Activated CD4-positive, CD25-positive, alpha-beta regulatory T cell treated with anti-CD3 and anti-CD28 coated beads, Interleukin-2, amount 50 U/mL, for 72 hours (primary cell): ENCODE measurements around the gene NEO1.

Experiments
- DNase-seq: peaks from one replicate; pipeline ENCODE4 v3.0.0; 2021

NEO1 gene

GRCh38 chr15:73320619-73321180 is 268.4 kb downstream of the NEO1 start:
- DNase-seq, result no peak

DNA sequence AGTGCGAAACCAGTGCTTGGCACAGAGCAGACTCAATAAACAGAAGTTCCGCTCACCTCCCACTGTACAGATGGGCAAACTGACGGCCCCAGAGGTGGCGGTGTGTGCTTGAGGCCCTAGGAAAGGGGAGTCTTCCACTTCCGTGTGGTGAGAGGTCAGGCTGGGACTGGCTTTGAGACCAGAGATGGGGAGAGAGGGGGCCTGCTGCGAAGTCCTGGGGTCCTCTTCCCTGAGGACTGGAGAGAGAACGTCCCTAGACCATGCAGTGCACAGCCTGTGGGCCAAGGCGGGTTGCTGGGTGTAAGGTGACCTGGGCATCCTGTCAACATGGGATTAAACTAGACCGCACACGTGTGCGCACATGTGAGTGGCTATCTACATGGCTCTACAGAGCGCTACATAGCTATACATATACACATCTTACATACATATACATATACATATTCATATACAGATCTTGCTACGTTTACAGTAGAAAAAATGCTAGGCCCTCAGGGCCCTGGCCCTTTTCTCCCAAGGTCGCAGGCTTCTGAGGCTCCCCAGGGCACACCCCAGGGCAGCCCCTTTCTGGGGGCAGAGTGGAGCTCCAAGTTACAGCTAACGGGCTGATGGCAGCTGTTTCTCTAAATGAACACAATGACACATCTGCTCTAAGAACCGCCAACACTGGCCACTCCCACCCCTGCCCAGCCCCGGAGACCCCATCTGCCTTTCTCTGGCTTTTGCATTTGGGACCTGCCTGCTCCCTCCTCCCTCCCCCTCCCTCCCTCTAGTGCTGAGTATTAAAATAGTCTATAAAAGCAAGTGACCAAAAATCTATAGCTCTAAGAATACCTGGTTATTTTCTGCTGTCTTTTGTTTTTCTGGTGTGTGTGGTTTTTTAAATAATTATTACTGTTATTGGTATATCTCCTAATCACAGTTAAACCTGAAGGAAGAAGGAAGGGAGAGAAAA is 269.5 kb downstream of the NEO1 start:
- no peak for DNase-seq

GRCh38 chr15:73322665-73323373 is 270.6 kb downstream of the NEO1 start:
- DNase-seq, result no peak

- no peak for DNase-seq
These were observed 271.2 kb downstream of the NEO1 start for GRCh38 chr15:73323374-73323955.

DNA sequence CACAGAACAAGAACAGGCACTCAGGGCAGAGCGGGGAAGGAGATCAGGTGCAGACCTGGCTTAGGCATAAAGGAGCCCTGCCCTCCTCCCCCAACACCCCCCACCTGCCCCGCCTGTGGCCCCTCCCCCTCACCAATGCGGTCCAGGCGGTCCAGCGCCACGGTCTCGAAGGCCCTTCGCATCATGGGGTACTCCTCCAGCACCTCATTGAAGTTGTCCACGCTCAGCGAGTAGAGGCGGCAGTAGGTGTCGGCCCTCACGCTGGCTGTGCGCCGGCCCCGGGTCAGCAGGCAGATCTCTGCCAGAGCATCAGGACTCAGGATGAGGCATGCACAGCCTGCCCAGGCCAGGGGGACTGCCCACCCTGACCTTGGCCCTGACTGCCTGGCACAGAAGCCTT is 271.7 kb downstream of the NEO1 start:
- no peak for DNase-seq

DNA sequence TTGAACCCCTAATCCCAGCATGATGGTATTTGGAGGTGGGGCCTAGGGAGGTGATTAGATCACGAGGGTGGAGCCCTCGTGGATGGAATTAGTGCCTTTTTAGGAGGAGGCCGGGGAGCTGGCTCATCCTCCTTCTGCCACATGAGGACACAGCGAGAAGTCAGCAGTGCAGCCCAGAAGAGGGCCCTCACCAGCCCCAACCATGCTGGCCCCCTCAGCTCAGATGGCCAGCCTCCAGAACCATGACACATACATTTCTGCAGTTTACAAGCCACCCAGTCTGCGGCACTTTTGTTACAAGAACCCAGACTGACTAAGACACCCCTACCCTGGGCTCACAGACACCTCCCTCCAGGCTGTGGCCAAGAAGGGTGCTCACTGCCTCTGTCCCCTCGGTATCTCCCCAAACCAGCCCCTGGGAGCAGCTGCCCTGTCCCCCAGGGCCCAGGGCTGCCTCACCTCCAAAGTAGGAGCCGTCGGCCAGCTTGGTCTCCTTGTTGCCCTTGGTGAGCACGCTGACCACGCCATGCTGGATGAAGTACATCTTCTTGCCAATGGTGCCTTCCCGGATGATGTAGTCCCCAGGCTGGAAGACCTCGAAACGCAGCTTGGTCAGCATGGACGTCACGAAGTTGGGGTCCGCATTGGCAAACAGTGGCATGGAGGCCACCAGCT is 272.4 kb downstream of the NEO1 start:
- no peak for DNase-seq

- DNase-seq, result no peak
These were observed 273.1 kb downstream of the NEO1 start for GRCh38 chr15:73325191-73325861.

- no peak for DNase-seq
These were observed 273.9 kb downstream of the NEO1 start for GRCh38 chr15:73326157-73326556.

DNA sequence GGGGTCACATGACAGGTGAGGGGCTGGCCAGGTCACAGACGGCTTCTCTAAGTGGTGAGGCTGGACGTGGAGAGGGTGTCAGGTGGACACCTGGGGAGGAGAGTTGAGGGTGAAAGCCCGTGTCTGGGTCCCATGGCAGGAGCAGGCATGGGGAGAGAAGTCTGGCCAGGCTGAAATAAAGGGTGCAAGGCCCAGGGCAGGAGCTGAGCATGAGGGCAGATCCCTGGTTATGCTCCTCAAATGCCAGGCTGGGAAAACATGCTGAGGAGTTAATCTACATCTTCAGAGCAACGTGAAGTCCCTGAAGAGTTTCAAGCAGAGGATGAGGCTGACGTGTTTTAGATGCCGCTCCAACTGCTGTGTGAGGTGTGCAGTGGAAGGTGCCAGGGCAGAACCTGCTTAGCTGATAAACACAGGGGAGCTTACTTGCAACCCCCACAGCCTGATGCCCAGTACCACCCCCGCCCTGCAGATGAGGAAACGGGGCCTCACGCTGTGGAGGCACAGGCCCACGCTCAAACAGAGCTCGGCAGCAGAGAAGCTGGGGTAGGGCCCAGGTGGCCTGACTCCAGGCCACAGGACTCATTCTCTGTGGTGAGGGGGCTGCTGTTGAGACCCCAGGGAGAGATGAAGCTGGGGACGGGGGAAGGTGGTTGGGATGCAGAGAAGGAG is 276.0 kb downstream of the NEO1 start:
- no peak for DNase-seq

- DNase-seq, result no peak
These were observed 276.7 kb downstream of the NEO1 start for GRCh38 chr15:73328981-73329380.

- no peak for DNase-seq
These were observed 277.4 kb downstream of the NEO1 start for GRCh38 chr15:73329501-73330200.

- DNase-seq, result no peak
These were observed 278.2 kb downstream of the NEO1 start for GRCh38 chr15:73330206-73331051.

- DNase-seq, result no peak
These were observed 279.2 kb downstream of the NEO1 start for GRCh38 chr15:73331501-73331900.

- no peak for DNase-seq
These were observed 280.0 kb downstream of the NEO1 start for GRCh38 chr15:73331991-73332925.

GRCh38 chr15:73333001-73333400 is 280.7 kb downstream of the NEO1 start:
- DNase-seq, result no peak

DNA sequence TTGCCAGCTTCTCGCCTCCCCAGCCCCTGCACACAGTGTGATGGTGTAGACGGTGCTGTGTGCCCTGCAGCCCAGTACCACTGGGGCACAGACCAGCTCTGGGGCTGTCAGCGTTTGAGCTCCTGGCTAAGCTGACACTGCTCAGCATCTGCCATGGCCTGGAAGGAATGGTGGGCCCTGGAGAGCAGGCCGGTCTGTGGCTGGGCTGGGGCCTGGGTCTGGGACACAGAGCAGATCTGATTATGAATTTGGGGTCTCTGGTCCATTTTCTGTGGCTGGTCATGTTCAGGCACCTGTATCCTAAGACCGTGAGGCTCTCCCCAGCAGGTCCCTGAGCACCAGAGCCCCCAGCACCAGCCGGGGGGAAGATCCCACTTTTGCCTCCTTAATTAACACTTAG is 281.8 kb downstream of the NEO1 start:
- no peak for DNase-seq

DNA sequence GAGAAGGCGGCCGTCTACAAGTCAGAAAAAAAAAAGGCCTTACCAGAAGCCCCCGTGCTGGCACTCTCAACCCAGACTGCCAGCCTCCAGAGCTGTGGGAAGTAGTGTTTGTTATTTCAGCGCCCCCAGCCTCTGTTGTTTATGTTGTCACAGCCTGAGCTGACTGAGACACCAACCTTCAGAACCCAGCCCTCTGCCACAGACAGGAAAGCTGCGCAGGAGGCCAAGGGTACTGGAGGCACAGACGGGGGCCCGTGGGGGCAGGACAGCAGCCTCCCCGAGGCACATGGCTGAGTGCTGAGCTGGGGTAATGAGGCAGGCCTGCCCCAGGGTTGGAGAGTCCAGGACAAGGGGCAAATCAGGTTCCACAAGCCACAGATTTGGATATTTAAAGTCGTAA is 282.8 kb downstream of the NEO1 start:
- no peak for DNase-seq

DNA sequence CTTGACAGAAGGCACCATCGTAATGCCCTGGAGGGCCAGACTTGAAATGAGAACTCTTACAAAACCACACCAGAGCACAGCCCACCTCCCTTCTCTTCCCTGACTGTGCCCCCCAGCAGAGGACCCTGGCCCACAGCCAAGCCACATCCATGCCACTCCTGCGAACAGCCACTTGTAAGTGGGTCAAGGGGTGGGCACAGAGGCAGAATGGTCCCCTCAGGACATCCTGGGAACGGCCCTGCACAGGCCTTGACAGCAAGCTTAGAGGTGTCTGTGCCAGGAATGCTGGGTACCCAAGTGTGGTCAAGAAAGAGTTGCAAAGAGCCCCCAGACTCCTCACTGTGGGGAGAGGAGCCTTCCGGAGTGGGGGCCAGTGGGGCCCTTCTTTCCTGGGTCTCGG is 283.2 kb downstream of the NEO1 start:
- DNase-seq, result no peak

DNA sequence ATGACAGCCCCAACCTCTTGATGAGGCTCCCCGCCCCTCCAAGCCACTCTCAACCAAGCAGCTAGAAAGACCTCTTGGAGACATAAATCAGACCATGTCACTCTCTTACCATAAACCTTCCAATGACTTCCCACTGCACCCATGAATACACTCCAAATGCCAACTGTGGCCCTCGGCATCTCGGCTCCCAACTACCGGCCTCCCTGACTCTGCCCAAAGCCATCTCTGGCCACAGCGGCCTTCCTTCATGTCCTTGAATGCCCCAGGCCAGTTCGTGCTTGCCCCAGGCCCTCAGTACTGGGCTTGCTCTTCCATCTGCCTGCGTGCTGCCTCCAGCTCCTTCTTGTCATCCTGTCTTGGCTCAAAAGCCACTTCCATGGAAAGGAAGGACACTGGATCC is 284.5 kb downstream of the NEO1 start:
- DNase-seq, result no peak
